OCI-LY1 (cell line): ENCODE results near the gene LASP1NB.

Experiments used
- EZH2 ChIP-seq: fragments of 200-600 bp; sonication (generic), shearing (Covaris generic); IDR thresholded peaks from 2 replicates; pipeline ENCODE4 v1.8.0; 2017; ENCODE audit warnings: borderline replicate concordance, mixed run types, mild to moderate bottlenecking, antibody characterized with exemption, low read length, moderate library complexity, mixed read lengths
- TF ChIP-seq, protein P1 (sequence below): fragments of 200-600 bp; sonication (generic), shearing (Covaris generic); IDR thresholded peaks from 2 replicates; pipeline ENCODE4 v1.5.1; 2017; ENCODE audit warnings: mild to moderate bottlenecking, antibody characterized with exemption, low read length, moderate library complexity, mixed read lengths

- TF ChIP-seq, protein P1, sequence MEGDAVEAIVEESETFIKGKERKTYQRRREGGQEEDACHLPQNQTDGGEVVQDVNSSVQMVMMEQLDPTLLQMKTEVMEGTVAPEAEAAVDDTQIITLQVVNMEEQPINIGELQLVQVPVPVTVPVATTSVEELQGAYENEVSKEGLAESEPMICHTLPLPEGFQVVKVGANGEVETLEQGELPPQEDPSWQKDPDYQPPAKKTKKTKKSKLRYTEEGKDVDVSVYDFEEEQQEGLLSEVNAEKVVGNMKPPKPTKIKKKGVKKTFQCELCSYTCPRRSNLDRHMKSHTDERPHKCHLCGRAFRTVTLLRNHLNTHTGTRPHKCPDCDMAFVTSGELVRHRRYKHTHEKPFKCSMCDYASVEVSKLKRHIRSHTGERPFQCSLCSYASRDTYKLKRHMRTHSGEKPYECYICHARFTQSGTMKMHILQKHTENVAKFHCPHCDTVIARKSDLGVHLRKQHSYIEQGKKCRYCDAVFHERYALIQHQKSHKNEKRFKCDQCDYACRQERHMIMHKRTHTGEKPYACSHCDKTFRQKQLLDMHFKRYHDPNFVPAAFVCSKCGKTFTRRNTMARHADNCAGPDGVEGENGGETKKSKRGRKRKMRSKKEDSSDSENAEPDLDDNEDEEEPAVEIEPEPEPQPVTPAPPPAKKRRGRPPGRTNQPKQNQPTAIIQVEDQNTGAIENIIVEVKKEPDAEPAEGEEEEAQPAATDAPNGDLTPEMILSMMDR, result no peak
- TF ChIP-seq EZH2, result no peak
Observed at GRCh38 chr17:38889745-38890409, 35.5 kb upstream of the LASP1NB start.
